GM15510 (cell line): ENCODE results near the gene POLR1E.
A peak's percentile ranks its signal among the peaks of the same experiment; 100 is the strongest.

ENCODE experiments used
- POLR2A ChIP-seq: IDR thresholded peaks from 3 replicates; pipeline ENCODE4 v1.6.1; 2011; ENCODE audit warnings: borderline replicate concordance; ENCODE audit not compliant: insufficient read length; ENCODE audit errors: extremely low read depth

POLR1E gene

DNA sequence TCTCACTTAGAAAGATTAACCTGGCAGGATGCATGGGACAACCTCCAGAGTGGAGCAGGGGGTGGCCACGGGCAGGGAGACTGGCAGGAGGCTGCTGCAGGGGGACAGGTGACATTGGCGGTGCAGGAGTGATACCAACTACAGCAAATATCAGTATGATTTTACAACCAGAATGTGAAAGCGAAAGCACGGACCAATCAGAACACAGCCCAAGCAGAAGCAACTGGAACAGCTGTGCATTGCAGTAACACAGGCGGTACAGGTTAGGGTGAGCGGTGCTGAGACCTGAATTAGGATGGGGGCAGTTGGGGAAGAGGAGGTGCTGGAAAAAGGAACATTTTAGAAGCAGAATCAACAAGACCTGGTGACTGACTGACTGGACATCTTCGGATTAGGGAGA is 29.3 kb downstream of the POLR1E start:
- TF ChIP-seq POLR2A = no peak

DNA sequence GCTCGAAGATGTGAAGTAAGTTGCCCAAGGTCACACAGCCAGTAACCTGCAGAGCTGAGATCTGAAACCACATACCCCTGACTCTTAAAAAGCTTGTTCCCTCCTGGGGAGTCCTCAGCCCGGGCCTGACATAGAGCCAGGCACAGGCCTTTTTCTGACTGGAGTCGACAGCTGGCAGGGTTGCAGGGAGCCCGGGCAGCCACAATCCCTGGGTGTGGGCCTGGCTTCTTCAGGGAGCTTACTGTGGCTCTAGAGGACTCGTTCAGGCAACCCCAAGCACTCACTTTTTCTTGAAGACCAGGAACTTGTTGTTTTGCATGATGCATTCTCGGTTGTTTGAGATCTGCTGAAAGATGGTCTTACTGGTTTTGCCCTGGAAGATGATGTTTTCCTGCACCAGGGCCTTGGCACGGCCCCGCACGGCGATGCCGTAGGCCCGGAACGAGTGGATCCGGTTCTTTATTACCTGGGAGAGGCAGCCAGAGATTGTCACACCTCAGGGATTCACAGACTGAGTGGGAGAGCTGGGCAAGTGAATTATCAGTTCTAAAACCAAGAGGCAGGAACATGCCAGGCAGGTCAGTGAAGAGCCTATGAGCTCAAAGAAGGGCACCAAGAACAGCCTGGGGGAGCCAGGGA is 30.0 kb downstream of the POLR1E start:
- TF ChIP-seq POLR2A = no peak

DNA sequence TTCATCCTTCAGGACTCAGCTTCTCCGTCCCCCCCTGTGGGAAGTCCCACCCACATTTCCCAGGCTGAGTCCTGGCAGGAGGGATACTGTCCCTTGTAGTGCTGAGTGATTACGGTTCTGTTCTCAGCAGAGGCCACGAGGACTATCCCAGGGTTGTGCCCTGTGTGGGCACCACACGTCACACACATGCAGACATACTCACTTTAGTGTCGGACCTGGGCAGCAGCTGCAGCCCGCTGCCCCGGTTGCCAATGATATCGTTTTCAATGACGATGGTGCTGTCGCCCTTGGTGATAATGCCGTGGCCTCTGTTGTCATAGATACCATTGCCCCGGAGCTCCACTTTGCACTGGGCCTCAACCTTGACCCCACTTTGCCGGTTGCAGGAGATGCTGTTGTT is 32.2 kb downstream of the POLR1E start:
- no peak for TF ChIP-seq POLR2A

DNA sequence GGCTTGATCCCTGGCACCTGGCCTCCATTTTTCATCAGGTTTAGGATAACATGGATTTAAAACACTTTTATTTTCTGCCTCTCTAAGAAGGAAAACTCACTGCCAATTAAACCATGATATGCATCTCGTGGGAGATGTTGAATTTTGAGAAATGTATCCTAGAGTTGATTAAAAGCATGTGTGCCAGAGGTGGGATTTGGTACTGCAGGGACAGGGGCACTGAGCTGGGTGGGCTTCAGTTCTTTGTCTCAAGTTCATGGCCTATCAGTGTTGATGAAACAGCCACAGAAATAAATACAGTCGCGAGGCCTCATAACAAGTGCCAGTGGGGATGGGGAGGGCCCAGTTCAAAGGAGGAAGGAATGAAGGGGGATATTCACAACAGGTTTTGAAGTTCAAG is 34.9 kb downstream of the POLR1E start:
- TF ChIP-seq POLR2A = no peak

DNA sequence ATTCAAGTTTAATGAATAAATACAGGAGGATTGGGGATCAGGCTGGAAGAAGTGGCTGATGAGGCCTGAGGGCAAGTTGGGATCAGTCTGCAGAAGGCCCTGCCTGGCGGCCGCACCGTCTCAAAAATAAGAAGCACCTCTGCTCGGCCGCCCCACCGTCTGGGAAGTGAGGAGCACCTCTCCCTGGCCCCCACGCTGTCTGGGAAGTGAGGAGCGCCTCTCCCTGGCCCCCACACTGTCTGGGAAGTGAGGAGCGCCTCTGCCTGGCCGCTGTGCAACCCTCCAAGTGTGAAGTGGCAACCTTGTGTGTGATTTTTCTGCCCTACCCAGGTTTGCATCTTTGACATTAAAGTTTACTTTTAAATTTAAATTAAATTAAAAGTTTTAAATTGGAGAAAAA is 35.4 kb downstream of the POLR1E start:
- no peak for TF ChIP-seq POLR2A

DNA sequence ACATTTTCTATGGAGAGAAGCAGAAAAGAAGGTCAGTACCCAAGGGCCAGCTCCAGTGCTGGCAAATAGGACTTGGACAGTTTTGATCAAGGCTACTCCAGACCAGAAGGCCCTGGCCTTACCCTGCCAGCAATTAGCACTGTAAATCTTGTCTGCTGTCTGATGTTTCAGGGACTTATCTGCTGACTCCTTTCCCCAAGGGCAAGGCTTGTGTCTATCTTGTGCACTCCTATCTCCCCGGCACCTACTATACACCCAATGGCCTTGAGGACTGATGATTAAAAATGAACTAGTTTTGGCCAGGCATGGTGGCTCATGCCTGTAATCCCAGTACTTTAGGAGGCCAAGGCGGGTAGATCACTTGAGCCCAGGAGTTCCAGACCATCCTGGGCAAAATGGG is 37.2 kb downstream of the POLR1E start:
- no peak for TF ChIP-seq POLR2A

DNA sequence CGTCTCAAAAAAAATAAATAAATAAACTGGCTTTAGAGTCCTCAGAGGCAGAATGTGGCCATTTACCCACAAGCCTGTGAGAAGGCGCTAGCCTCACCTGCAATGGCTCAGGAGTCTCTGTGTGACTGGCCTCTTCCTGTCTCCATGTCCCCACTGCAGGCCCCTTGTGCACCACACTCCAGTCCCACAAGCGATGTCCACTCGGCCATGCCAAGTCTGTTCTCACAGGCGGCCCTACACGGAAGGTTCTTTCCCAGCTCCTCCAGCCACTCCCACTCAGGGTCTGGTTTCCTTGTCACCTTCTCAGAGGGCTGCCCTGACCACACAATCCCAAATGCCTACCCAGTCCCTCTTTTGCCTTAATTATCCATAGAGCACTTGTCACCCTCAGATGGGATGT is 38.2 kb downstream of the POLR1E start:
- TF ChIP-seq POLR2A = no peak

DNA sequence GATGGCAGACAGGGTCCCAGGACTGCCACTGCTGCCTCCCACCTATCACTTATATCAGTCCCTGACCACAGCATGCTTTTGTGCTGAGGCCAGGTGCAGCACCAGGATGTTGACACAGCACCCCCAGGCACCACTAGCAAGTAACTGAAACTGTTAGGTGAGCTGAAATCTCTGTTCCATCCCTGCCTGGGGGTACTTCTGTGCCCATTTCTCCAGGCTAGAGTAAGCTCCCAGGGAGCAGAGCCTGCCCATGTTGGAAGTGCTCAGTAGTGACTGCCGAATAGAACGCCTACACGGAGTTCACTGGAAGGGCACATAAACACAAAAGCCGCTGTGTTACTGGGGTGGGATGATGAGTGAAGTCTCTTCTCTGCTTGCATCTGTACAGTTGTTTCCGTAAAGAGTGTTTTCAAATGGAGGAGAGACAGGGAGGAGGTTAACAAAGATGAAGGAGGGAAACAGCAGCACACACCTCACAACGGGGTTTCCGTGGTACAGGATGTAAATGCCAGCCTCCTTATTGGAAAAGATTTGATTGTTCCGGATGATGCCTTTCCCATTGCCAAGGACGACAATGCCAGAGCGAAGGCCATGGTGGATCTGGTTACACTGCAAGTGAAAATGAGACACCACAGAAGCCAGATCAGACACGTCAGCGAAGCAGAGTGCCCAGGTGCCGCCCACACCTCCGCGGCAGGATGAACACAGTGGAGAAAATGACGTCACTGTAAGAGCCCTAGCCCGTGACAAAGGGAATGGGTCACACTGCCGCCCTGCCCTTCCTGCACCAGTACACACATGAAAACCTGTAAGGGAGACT is 43.1 kb downstream of the POLR1E start:
- TF ChIP-seq POLR2A = no peak

DNA sequence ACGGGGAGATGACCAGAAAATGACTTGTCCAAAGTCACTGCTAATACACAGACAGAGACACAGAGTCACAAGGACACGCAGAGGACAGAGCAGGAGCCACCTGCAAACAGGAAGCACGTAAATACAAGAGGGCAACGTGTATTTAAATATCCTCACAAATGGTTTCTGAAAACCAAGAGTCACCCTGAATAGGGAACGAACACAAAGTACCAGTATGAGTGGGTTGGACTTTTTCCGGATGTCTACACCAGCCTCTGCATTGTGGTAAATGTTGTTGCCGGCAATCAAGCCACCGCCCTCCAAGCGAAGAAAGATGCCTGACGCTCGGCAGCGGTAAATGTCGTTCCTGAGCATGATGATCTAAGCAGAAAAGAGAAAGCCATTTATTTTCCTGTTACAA is 46.0 kb downstream of the POLR1E start:
- TF ChIP-seq POLR2A = peak; percentile 22

DNA sequence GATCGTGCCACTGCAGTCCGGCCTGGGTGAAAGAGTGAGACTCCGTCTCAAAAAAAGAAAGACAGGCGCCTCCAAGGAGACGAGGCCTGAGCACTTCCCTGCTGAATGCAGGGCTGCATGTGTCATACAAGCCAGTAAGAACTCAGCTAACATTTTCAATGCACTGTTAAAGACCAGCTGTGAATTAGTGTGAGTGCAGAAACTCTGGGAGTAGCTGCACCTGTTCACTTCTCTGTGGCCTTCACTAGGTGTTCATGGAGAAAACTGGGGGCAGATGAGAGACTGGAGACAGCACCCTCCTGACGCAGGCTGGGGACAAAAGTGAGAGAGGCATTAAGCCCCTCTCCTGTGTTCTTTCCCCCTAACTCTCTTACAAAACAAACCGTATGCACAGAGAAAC is 48.7 kb downstream of the POLR1E start:
- TF ChIP-seq POLR2A = no peak

DNA sequence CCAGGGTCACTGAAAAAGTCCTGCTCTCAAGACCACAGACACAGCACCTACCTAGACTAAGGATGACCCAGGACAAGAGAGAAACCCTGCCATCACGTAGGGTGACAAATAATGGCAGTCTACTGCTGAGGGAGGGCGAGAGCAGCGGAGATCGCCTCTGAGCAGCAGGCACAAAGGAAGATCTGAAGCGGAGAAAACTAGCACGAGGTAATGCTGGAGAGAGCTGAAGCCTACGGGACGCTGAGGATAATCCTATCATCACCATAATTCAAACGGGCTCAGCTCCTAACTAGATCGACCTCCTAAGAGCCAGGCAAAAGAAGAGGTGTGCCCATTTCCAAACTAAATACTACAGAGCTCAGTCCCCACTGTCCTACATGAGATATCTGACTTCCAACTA is 49.2 kb downstream of the POLR1E start:
- no peak for TF ChIP-seq POLR2A

DNA sequence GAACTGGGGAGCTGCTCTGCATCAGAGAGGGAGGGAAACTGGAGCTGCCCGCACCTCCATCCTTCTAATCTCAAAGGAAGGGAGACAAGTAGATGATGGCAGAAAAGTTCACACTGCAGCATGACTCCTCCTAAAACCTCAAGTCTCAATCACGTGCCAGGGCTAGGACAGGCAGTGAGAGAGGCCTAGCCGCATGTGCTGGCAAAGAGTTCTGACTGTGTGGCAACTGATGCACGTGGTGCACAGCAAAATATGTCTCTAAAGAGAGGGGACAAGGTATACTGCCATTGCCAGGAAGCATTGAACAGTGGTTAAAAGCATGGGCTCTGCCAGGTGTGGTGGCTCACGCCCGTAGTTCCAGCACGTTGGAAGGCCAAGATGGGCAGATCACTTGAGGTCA is 52.4 kb downstream of the POLR1E start:
- TF ChIP-seq POLR2A = no peak

DNA sequence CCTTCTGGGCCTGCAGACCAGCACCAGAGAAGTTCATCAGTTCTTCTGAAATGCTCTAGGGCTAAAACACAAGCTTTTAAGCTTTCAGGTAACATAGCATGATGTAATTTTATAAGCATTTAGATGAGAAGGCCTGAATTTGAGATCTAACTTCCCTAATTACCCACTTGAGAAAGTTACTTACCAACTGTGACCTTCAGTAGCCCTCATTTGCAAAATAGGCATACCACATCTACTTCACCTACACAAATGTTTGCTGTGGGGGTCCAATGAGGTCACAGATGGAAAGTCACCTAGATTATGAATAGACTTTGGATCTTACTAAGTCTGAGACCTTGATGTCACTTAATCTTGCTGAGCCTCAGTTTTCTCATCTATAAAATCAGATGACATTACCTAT is 53.9 kb downstream of the POLR1E start:
- TF ChIP-seq POLR2A = no peak

DNA sequence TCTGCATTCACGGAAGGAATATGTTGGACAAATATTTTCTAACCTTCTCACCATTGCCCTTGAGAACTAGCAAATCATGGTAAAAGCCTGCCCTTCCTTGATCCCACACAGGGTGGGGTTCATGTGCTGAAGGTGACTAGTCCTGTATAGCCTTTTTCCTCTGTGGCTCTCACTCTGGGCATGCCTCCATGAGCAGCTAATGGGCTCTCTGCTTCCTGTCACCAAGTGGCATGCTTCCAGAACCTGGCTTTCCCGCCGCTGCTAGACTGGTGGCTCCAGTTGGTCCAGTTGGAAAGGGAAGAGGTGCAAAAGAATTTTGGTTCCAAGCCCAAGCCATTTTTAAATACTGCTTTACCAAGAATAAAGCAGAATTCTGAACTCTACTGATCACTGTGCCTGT is 54.9 kb downstream of the POLR1E start:
- TF ChIP-seq POLR2A = no peak

DNA sequence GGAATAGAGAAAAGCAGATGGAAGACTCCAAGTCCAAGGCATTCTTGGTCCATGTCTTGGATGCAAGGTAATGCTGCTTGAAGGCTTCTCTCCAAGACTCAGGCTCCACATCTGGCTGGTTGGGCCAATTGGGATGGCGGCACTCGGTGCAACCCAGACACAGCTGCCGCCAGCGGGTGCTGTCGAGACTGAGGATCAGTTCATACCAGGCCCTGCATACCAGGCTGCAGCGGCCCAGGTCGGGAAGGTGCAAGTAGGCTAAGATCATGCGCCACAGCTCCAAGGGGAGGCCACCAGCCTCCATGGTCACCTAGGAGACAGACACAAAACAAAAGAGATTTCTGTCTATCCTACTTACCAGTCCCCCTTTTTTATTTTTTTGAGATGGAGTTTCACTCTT is 55.7 kb downstream of the POLR1E start:
- TF ChIP-seq POLR2A = no peak

DNA sequence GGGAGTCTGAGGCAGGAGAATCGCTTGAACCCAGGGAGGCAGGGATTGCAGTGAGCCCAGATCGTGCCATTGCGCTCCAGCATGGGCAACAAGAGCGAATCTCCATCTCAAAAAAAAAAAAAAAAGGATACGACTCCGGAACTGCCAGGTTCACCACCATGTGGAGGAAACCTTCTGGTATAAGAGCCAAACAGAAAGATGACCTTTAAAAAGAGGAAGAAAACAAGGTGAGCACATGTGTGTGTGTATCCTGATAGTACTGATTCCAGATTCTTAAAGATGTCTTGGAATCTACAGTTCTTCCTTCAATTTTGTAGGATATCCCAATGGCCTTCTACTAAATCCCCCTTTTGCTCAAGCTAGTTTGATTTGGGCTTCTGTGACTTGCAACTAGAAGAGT is 56.7 kb downstream of the POLR1E start:
- TF ChIP-seq POLR2A = no peak
